RWPE2 (cell line): ENCODE measurements around the gene HSD17B8.

Source experiments
- ATAC-seq: fragments of 200-7000 bp; cut with Tn5 transposase; 3 replicates; pipeline ENCODE4 v1.9.1; 2021; ENCODE audit warnings: low read depth
- DNase-seq: peaks from one replicate; pipeline ENCODE4 v3.0.0-alpha.2; 2020; ENCODE audit warnings: low spot score
- H3K27ac ChIP-seq: fragments of 450-650 bp; 2 replicates; pipeline ENCODE4 v1.5.1; 2017; ENCODE audit warnings: mild to moderate bottlenecking; ENCODE audit not compliant: poor library complexity, severe bottlenecking
- H3K27me3 ChIP-seq: fragments of 250-450 bp; sonication (Bioruptor Pico); 2 replicates; pipeline ENCODE4 v1.5.1; 2021; ENCODE audit warnings: mild to moderate bottlenecking, moderate library complexity; ENCODE audit not compliant: insufficient read depth, poor library complexity, severe bottlenecking
- H3K36me3 ChIP-seq: fragments of 250-450 bp; sonication (Bioruptor Pico); 2 replicates; pipeline ENCODE4 v1.5.1; 2020; ENCODE audit warnings: low read depth, mild to moderate bottlenecking, moderate library complexity
- H3K4me1 ChIP-seq: fragments of 250-450 bp; sonication (Bioruptor Pico); 2 replicates; pipeline ENCODE4 v1.5.1; 2021; ENCODE audit warnings: mild to moderate bottlenecking, moderate library complexity; ENCODE audit not compliant: insufficient read depth, poor library complexity, severe bottlenecking
- H3K4me3 ChIP-seq: fragments of 250-450 bp; sonication (Bioruptor Pico); 2 replicates; pipeline ENCODE4 v1.5.1; 2021; ENCODE audit warnings: mild to moderate bottlenecking, moderate library complexity; ENCODE audit not compliant: severe bottlenecking
- H3K9me3 ChIP-seq: fragments of 250-450 bp; sonication (Bioruptor Pico); 2 replicates; pipeline ENCODE4 v1.5.1; 2021; ENCODE audit warnings: mild to moderate bottlenecking, moderate library complexity; ENCODE audit not compliant: severe bottlenecking
- CTCF ChIP-seq: fragments of 450-650 bp; IDR thresholded peaks from one replicate; pipeline ENCODE4 v1.5.1; 2017; ENCODE audit warnings: mild to moderate bottlenecking, moderate library complexity; ENCODE audit not compliant: poor library complexity, severe bottlenecking

The HSD17B8 gene

GRCh38 chr6:33168639-33169038 lies 35.8 kb upstream of the HSD17B8 start:
- Histone ChIP-seq H3K27me3 (no peaks in the 10 kb centered on the region), H3K36me3 (no peaks in the 10 kb centered on the region), H3K4me1 (no peaks in the 10 kb centered on the region), H3K9me3 (no peaks in the 10 kb centered on the region), H3K27ac (no peak overlapping the region), H3K4me3 (no peak overlapping the region)
- DNase-seq, result peak; percentile 28
- no peak for TF ChIP-seq CTCF
- no peak for ATAC-seq

GRCh38 chr6:33169291-33170175 lies 34.9 kb upstream of the HSD17B8 start:
- Histone ChIP-seq H3K4me3 (no peak overlapping the region), H3K27me3 (no peaks in the 10 kb centered on the region), H3K36me3 (no peaks in the 10 kb centered on the region), H3K9me3 (no peaks in the 10 kb centered on the region), H3K27ac (no peak overlapping the region), H3K4me1 (no peaks in the 10 kb centered on the region)
- ATAC-seq (no peak), DNase-seq (peak; percentile 25)
- TF ChIP-seq CTCF, result no peak

DNA sequence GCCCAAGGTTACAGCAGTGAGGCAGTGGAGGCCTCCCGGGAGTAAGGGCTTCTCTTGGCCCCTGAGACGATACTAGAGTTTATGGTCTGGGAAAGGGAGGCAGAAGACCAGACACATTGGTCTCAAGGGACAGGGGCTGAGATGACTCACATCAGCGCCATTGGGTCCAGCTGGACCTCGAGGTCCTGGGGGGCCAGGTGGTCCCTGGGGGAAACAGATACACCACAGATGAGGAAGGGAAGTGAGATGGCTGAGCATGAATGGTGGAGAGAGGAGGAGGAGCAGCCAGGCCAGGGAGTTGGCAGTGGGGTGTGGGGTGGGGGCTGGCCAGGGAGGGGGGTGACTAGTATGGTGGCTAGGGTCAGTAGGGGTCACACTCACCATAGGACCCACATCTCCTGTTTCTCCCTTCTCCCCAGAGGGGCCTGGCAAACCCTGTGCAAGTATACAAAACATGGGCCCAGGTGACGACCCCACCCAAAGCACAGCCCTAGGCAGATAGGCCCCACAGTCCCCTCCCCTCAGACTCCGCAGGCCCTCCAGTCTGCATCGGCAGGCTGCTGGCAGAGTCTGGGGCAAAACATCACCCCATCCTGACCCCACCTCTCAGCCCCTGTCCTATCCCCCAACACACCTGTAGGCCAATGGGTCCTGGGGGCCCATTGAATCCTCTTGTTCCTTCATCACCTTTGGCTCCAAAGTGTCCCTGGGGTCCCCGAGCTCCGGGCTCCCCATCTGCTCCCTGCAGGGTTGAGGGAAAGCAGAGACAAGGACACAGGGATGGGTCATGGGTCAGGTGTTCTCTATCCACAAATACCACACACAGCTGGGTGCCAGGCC lies 34.1 kb upstream of the HSD17B8 start:
- DNase-seq (peak; percentile 26), ATAC-seq (no peak)
- Histone ChIP-seq H3K27me3 (no peaks in the 10 kb centered on the region), H3K27ac (no peak overlapping the region), H3K4me3 (no peak overlapping the region), H3K4me1 (no peaks in the 10 kb centered on the region), H3K9me3 (no peaks in the 10 kb centered on the region), H3K36me3 (no peaks in the 10 kb centered on the region)
- no peak for TF ChIP-seq CTCF

GRCh38 chr6:33171016-33171879 lies 33.2 kb upstream of the HSD17B8 start:
- no peaks in the 10 kb centered on the region for H3K36me3 ChIP-seq
- H3K4me3 ChIP-seq, result no peak overlapping the region
- H3K9me3 ChIP-seq, result no peaks in the 10 kb centered on the region
- ATAC-seq (no peak), DNase-seq (peak; percentile 29)
- H3K27ac ChIP-seq, result no peak overlapping the region
- H3K27me3 ChIP-seq, result no peaks in the 10 kb centered on the region
- no peaks in the 10 kb centered on the region for H3K4me1 ChIP-seq
- no peak for TF ChIP-seq CTCF
